GM21786 (cell line): Measurements from ENCODE around the gene LONP1.

Experiments
- ATAC-seq: cut with Tn5 transposase; IDR thresholded peaks from one replicate; pipeline ENCODE4 v1.9.1; 2021; ENCODE audit not compliant: unreplicated experiment

LONP1 gene

GRCh38 chr19:5679289-5680083 lies 40.5 kb downstream of the LONP1 start:
- no peak for ATAC-seq

GRCh38 chr19:5678071-5678718 lies 41.8 kb downstream of the LONP1 start:
- no peak for ATAC-seq

GRCh38 chr19:5677580-5677979 lies 42.4 kb downstream of the LONP1 start:
- ATAC-seq: no peak

- no peak for ATAC-seq
Measured at GRCh38 chr19:5677136-5677535, 42.8 kb downstream of the LONP1 start.

GRCh38 chr19:5676772-5677105 lies 43.2 kb downstream of the LONP1 start:
- ATAC-seq: no peak

- no peak for ATAC-seq
Measured at GRCh38 chr19:5676105-5676771, 43.7 kb downstream of the LONP1 start.

GRCh38 chr19:5674714-5675113 lies 45.2 kb downstream of the LONP1 start:
- no peak for ATAC-seq

- no peak for ATAC-seq
Measured at GRCh38 chr19:5673752-5674151, 46.2 kb downstream of the LONP1 start.

- ATAC-seq: no peak
Measured at GRCh38 chr19:5672708-5673459, 47.1 kb downstream of the LONP1 start.

- no peak for ATAC-seq
Measured at GRCh38 chr19:5671600-5671999, 48.3 kb downstream of the LONP1 start.

- ATAC-seq: no peak
Measured at GRCh38 chr19:5669212-5669611, 50.7 kb downstream of the LONP1 start.

GRCh38 chr19:5667751-5668271 lies 52.1 kb downstream of the LONP1 start:
- ATAC-seq: no peak

- no peak for ATAC-seq
Measured at GRCh38 chr19:5666921-5667610, 52.9 kb downstream of the LONP1 start.

GRCh38 chr19:5665781-5666513 lies 54.0 kb downstream of the LONP1 start:
- ATAC-seq: no peak

GRCh38 chr19:5664515-5664914 lies 55.4 kb downstream of the LONP1 start:
- ATAC-seq: no peak

GRCh38 chr19:5663904-5664303 lies 56.0 kb downstream of the LONP1 start:
- ATAC-seq: no peak

GRCh38 chr19:5661483-5661882 lies 58.5 kb downstream of the LONP1 start:
- ATAC-seq: no peak

GRCh38 chr19:5655412-5655811 lies 64.5 kb downstream of the LONP1 start:
- no peak for ATAC-seq

- no peak for ATAC-seq
Measured at GRCh38 chr19:5654931-5655330, 65.0 kb downstream of the LONP1 start.

- ATAC-seq: no peak
Measured at GRCh38 chr19:5652261-5652660, 67.7 kb downstream of the LONP1 start.
